HG02571 (cell line): Measurements from ENCODE around the gene SNX18.

ENCODE experiments used
- ATAC-seq: cut with Tn5 transposase; IDR thresholded peaks from one replicate; pipeline ENCODE4 v1.9.1; 2021; ENCODE audit warnings: mild to moderate bottlenecking, moderate library complexity; ENCODE audit not compliant: unreplicated experiment

Gene SNX18

GRCh38 chr5:54577937-54578653, 60.5 kb downstream of the SNX18 start:
- no peak for ATAC-seq

GRCh38 chr5:54579591-54580295, 62.2 kb downstream of the SNX18 start:
- ATAC-seq = no peak

GRCh38 chr5:54580997-54581811, 63.6 kb downstream of the SNX18 start:
- ATAC-seq = no peak

GRCh38 chr5:54581831-54582548, 64.4 kb downstream of the SNX18 start:
- ATAC-seq = no peak

DNA sequence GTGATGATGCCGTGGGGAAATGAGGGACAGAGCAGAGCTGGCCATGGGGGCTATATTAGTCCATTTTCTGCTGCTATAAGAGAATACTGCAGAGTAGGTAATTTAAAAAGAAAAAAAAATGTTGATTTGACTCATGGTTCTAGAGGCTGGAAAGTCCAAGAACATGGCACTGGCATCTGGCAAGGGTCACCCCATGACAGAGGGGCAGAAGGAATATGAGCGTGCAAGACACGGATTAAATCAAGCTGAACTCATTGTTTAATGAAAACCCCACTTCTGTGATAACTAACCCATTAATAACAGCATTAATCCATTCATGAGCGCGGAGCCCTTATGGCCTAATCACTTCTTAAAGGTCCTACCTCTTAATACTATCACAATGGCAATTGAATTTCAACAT, 68.8 kb downstream of the SNX18 start:
- ATAC-seq = no peak

DNA sequence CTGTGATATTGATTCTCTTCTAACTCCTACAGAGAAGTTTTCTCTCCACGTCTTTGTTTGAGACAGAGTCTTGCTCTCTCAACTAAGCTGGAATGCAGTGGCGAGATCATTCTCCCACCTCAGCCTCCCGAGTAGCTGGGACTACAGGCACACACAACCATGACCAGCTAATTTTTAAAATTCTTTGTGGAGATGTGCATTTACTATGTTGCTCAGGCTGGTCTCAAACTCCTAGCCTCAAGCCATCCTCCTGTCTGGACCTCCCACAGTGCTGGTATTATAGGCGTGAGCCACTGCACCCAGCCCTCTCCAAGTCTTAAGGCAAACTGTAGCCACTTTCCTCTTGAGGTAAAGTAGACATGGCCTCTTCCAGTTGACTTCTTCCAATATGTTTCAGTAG, 72.2 kb downstream of the SNX18 start:
- no peak for ATAC-seq

DNA sequence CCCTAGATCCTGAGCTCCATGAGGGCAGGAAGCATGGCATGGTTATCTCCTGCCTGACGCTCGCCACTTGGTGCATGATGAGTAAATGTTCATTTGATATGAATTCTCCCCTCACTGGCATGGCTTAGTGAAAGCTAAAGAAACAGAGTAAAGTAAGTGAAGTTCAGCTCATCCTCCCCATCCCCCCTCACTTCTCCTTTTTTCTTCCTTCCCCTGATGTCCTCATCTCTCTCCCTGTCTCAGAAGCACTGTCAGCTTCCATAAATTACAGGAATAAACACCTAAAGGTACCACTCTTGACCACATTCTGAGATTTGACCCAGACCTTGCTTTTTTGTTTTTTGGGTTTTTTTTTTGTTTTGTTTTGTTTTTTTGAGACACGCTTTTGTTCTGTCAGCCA, 73.3 kb downstream of the SNX18 start:
- ATAC-seq = no peak

- no peak for ATAC-seq
Observed at GRCh38 chr5:54593779-54594178, 76.2 kb downstream of the SNX18 start.

DNA sequence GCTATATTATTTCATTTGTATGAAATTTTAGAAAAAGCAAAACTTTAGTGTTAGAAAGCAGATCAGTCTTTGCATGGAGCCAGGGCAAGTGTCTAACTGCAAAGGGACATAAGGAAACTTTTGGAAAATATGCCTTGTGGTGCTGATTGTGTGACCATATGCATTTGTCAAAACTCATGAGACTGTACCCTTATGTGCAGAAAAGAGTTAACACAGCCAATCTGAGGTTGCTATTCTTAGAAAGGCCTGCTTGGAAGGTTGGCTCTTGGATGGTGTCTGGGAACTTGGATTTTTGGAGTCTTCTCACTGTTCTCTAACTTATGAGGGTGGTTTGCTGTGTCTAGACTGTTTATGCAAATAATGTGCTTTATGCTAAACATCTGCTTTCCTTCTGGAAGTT, 76.6 kb downstream of the SNX18 start:
- no peak for ATAC-seq

DNA sequence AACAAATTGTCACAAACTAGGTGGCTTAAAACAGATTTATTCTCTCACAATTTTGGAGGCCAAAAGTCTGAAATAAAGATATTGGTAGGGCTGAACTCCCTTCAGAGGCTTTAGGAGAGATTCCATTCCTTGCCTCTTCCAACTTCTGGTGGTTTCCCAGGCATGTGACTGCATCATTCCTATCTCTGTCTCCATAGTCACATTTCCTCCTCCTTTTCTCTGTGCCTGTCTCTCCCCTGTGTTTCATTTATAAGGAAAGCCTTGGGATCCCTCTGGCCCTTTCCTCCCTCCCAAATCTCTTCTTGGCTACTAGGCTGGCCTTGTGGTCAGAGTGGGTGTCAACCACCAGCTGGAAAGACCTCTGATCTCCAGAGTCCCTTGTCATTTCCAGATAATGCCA, 78.2 kb downstream of the SNX18 start:
- ATAC-seq = no peak
